ENCODE measurements around the gene NPNT. TPM values are rescaled to one million over a fixed set of nuclear protein-coding genes. Genes with fewer than 3 reads are reported as not detected.
"Not testable (repeated sequence)": the region's sequence is repeated elsewhere in the genome, so short reads cannot be mapped to it uniquely, and the experiment has no call there.

NPNT gene
- 217 TPM for total RNA-seq
- long read RNA-seq, full-length matches to known transcripts = 102 of 169 reads
- long read RNA-seq, partial matches to known transcripts = 16 of 169 reads
- long read RNA-seq, other reads (novel, unspliced or antisense) = 51 of 169 reads

DNA sequence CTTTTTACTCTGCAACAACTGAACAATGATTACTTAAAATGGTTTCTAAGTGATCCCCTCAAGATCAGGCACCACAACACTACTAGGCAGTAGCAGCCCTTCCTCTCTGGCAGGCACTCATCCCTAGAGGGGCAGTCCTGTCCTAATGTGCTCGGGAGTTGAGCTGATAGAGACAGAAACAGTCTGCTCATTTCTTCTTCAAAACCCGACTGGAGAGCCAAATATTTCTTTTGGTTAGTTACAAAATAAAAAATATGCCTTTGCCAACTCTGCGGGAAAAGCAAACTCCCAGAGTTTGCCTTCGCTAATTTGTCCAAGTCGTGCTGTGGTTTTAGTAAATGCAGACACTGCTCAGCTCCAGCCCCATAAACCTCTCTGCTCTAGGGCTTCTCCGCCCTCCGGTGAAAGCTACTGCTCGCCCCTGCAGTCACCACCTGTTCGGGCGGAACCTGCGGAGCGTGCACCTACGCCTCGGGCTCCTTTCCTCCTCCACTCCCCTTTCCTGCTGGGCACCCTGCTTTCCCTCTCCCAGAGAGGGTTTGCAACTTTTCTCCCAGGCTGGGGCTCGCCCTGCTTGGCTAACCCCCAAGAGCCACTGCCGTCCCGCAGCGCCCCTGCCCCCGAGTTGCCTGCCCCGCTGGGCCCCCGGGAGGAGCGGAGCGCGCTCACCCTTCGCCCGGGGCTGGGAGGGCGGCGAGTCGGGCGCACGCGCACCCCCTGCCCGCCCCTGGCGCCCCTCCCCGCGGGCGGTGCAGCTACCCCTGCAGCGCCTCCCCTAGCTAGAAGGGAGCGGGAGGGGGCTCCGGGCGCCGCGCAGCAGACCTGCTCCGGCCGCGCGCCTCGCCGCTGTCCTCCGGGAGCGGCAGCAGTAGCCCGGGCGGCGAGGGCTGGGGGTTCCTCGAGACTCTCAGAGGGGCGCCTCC is at the start of gene NPNT:
Gene NPNT, plus strand, starts transcription at position 812 of the 923 bp plus-strand sequence. CDS start 182 bp downstream, outside the sequence.
- peak within 1 kb of the TSS; percentile 92 for H3K27ac ChIP-seq
- intact Hi-C loops (cut with DNase I) = no loop called here
- TF ChIP-seq, protein P1, sequence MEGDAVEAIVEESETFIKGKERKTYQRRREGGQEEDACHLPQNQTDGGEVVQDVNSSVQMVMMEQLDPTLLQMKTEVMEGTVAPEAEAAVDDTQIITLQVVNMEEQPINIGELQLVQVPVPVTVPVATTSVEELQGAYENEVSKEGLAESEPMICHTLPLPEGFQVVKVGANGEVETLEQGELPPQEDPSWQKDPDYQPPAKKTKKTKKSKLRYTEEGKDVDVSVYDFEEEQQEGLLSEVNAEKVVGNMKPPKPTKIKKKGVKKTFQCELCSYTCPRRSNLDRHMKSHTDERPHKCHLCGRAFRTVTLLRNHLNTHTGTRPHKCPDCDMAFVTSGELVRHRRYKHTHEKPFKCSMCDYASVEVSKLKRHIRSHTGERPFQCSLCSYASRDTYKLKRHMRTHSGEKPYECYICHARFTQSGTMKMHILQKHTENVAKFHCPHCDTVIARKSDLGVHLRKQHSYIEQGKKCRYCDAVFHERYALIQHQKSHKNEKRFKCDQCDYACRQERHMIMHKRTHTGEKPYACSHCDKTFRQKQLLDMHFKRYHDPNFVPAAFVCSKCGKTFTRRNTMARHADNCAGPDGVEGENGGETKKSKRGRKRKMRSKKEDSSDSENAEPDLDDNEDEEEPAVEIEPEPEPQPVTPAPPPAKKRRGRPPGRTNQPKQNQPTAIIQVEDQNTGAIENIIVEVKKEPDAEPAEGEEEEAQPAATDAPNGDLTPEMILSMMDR (IDR thresholded peaks at IDR 0.05) = no peak
- peaks cover 15% of the 10 kb centered on the region for H3K27me3 ChIP-seq (ENCODE audit: low read depth)
- H3K4me3 ChIP-seq = peak within 1 kb of the TSS; percentile 73
- H3K4me1 ChIP-seq = peaks cover 13% of the 10 kb centered on the region
- no peaks in the 10 kb centered on the region for H3K9me3 ChIP-seq
- ATAC-seq (peak; percentile 90 to 95), DNase-seq (peak; percentile 74)
- no peaks in the 10 kb centered on the region for H3K36me3 ChIP-seq

- Histone ChIP-seq H3K27ac (no peak overlapping the region), H3K36me3 (no peaks in the 10 kb centered on the region)
- ATAC-seq = no peak
Measured at GRCh38 chr4:105845559-105845958, 49.7 kb upstream of the NPNT start.

DNA sequence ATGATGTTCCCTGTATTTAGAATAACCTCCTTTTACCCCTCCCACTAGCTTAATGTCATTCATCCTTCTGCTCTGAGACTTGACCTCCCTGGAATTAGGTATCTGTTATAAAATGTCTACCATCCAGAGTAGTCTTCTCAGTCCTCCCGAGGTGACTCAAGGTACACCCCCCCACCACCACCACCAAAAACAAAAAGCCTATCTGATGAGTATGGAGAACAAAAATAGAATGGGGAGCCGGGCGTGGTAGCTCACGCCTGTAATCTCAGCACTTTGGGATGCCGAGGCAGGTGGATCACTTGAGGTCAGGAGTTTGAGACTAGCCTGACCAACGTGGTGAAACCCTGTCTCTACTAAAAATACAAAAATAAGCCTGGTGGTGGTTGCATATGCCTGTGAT is 46.9 kb upstream of the NPNT start:
- intact Hi-C loops (cut with DNase I); H3K36me3 ChIP-seq; H3K4me3 ChIP-seq; H3K27ac ChIP-seq; H3K9me3 ChIP-seq; H3K4me1 ChIP-seq; ATAC-seq; H3K27me3 ChIP-seq (ENCODE audit: low read depth); DNase-seq: not testable (repeated sequence)

More at GRCh38 chr4:105845559-105845958, 49.7 kb upstream of the NPNT start:
- no peaks in the 10 kb centered on the region for H3K4me1 ChIP-seq
- TF ChIP-seq, protein P1 (IDR thresholded peaks at IDR 0.05) = no peak
- no peaks in the 10 kb centered on the region for H3K9me3 ChIP-seq
- no peaks in the 10 kb centered on the region for H3K27me3 ChIP-seq (ENCODE audit: low read depth)
- intact Hi-C loops (cut with DNase I) = no loop called here
- H3K4me3 ChIP-seq = no peak overlapping the region
- no peak for DNase-seq

- intact Hi-C loops (cut with DNase I) = no loop called here
- Histone ChIP-seq H3K36me3 (no peaks in the 10 kb centered on the region), H3K4me3 (no peak overlapping the region), H3K27me3 (ENCODE audit: low read depth) (no peaks in the 10 kb centered on the region), H3K27ac (no peak overlapping the region), H3K9me3 (no peaks in the 10 kb centered on the region), H3K4me1 (no peaks in the 10 kb centered on the region)
- DNase-seq (no peak), ATAC-seq (no peak)
- TF ChIP-seq, protein P1 (IDR thresholded peaks at IDR 0.05) = no peak
Measured at GRCh38 chr4:105851196-105851595, 44.1 kb upstream of the NPNT start.

GRCh38 chr4:105852230-105852629 is 43.0 kb upstream of the NPNT start:
- intact Hi-C loops (cut with DNase I); H3K4me3 ChIP-seq; H3K27ac ChIP-seq; H3K4me1 ChIP-seq; ATAC-seq; H3K9me3 ChIP-seq; H3K27me3 ChIP-seq (ENCODE audit: low read depth); H3K36me3 ChIP-seq; DNase-seq: not testable (repeated sequence)

DNA sequence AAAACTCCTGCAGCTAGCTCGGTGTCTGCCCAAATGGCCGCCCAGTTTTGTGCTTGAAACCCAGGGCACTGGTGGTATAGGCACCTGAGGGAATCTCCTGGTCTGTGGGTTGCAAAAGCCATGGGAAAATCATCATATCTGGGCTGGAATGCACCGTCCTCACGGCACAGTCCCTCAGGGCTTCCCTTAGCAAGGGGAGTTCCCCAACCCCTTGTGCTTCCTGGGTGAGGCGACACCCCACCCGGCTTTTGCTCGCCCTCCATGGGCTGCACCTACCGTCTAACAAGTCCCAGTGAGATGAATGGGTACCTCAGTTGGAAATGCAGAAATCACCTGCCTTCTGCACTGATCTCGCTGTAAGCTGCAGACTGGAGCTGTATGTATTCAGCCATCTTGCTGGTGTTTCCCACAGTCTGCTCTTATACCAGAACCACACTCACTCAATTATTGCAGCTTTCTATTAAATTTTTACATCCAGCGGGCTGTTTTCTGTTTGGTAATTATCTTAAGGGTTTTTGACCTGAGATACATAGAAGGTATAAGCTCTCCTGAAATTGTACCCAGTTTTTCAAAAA is 36.7 kb upstream of the NPNT start:
- TF ChIP-seq, protein P1 (IDR thresholded peaks at IDR 0.05) = no peak
- H3K4me3 ChIP-seq = no peak overlapping the region
- H3K27ac ChIP-seq = no peak overlapping the region
- DNase-seq (no peak), ATAC-seq (no peak)
- H3K27me3 ChIP-seq (ENCODE audit: low read depth) = no peaks in the 10 kb centered on the region
- intact Hi-C loops (cut with DNase I) = no loop called here
- no peaks in the 10 kb centered on the region for H3K4me1 ChIP-seq
- H3K9me3 ChIP-seq = peaks cover 6% of the 10 kb centered on the region
- H3K36me3 ChIP-seq = no peaks in the 10 kb centered on the region

Data from lower lobe of right lung (tissue), 2 donors.